DND-41 (cell line): ENCODE data around the gene COL8A2.

Experiments used
- EZH2 ChIP-seq: IDR thresholded peaks from 3 replicates; pipeline ENCODE4 v1.6.1; 2012; ENCODE audit warnings: borderline replicate concordance, low read depth, mild to moderate bottlenecking, moderate library complexity, low read length, inconsistent platforms; ENCODE audit not compliant: severe bottlenecking
- TF ChIP-seq, protein P1 (sequence below): IDR thresholded peaks from 2 replicates; pipeline ENCODE4 v1.5.1; 2012; ENCODE audit warnings: borderline replicate concordance, low read length, moderate library complexity, mild to moderate bottlenecking; ENCODE audit not compliant: poor library complexity, severe bottlenecking; ENCODE audit errors: extremely low read depth

DNA sequence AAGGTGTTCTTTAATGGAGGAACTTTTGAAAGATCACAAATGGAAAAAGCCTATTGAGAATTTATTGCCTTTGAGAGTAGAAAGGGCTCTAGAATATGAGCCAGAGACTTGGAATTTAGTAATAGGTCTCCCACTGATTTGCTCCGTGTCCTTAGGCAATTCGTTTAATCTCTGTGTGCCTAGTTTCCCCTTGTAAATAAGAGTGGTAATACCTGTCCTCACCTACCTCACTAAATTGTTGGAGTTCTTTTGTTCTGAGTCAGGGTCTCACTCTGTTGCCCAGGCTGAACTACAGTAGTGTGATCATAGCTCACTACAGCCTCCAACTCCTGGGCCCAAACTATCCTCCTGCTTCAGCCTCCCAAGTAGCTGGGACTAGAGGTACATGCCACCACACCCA is 56.2 kb downstream of the COL8A2 start:
- TF ChIP-seq, protein P1, sequence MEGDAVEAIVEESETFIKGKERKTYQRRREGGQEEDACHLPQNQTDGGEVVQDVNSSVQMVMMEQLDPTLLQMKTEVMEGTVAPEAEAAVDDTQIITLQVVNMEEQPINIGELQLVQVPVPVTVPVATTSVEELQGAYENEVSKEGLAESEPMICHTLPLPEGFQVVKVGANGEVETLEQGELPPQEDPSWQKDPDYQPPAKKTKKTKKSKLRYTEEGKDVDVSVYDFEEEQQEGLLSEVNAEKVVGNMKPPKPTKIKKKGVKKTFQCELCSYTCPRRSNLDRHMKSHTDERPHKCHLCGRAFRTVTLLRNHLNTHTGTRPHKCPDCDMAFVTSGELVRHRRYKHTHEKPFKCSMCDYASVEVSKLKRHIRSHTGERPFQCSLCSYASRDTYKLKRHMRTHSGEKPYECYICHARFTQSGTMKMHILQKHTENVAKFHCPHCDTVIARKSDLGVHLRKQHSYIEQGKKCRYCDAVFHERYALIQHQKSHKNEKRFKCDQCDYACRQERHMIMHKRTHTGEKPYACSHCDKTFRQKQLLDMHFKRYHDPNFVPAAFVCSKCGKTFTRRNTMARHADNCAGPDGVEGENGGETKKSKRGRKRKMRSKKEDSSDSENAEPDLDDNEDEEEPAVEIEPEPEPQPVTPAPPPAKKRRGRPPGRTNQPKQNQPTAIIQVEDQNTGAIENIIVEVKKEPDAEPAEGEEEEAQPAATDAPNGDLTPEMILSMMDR = no peak
- no peak for TF ChIP-seq EZH2
